HG03565 (cell line): ENCODE measurements around the gene NDEL1.
"Not testable (repeated sequence)": the region's sequence is repeated elsewhere in the genome, so short reads cannot be mapped to it uniquely, and the experiment has no call there.

Experiments
- ATAC-seq: cut with Tn5 transposase; IDR thresholded peaks from one replicate; pipeline ENCODE4 v1.9.1; 2021; ENCODE audit warnings: mild to moderate bottlenecking, moderate library complexity; ENCODE audit not compliant: unreplicated experiment

The NDEL1 gene, protein sequence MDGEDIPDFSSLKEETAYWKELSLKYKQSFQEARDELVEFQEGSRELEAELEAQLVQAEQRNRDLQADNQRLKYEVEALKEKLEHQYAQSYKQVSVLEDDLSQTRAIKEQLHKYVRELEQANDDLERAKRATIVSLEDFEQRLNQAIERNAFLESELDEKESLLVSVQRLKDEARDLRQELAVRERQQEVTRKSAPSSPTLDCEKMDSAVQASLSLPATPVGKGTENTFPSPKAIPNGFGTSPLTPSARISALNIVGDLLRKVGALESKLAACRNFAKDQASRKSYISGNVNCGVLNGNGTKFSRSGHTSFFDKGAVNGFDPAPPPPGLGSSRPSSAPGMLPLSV

DNA sequence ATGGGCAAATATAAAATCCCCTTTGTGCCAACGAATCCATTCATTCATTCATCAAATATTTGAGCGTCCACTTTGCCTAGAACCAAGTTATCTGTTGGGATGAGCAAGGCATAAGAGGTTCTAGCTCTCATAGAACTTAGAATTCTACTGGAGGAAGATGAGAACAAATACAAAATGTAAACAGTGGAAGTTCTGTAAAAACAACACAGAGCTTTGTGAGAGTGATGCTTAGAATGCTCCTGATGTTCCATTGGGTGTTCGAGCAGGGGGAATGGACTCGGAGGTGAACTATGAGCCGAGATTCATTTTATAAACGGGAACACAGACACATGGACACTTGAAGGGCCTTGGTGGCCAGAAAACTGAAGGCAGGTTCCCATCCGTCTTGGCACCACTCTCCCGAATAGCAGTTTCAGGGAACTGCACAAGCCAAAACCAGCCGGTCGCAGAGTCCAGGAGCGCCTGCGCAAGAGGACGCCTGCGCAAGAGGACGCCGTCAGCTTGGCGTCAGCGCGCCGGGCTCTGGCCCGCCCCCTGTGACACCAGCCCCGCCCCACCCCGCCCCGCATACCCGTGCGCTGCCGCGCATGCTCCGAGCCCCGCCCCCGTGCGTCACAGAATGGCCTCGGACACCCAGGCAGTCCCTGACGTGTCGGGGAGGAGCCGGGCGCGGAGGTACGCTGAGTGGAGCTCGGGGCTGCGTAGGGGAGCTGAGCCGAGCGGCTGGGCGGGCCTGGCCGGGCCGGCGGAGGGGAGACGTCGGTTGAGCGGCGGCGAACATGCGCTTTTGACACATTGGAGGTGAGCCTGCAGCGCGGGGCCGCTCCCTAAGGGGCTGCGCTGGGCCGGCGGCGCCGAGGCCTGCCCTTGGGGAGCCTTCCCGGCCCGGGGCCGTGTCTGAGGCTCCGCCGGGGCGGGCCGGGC is at the start of gene NDEL1:
Gene NDEL1 (plus strand): TSS at position 640 of the 924 bp plus-strand sequence. CDS start 8,388 bp downstream, outside the sequence.
- peak; percentile 93 for ATAC-seq

DNA sequence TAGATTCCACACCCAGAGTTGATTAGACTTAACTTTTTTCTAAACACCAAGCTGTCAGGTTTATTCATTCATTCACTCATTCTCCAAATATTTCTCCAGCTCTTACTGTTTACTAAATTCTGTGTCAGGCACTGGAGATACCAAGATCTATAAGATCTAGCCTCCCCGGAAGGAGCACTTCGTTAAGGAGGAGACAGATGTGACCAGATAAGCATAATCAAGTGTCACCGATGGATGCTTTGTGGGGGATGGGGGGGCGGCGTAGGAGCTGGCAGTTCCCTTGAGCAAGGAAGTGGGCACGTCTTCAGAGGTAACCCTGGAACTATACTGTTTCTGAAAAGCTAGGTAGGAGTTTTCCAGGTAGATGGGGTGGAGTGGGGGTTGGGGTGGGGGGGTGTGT is 48.8 kb upstream of the NDEL1 start:
- no peak for ATAC-seq

DNA sequence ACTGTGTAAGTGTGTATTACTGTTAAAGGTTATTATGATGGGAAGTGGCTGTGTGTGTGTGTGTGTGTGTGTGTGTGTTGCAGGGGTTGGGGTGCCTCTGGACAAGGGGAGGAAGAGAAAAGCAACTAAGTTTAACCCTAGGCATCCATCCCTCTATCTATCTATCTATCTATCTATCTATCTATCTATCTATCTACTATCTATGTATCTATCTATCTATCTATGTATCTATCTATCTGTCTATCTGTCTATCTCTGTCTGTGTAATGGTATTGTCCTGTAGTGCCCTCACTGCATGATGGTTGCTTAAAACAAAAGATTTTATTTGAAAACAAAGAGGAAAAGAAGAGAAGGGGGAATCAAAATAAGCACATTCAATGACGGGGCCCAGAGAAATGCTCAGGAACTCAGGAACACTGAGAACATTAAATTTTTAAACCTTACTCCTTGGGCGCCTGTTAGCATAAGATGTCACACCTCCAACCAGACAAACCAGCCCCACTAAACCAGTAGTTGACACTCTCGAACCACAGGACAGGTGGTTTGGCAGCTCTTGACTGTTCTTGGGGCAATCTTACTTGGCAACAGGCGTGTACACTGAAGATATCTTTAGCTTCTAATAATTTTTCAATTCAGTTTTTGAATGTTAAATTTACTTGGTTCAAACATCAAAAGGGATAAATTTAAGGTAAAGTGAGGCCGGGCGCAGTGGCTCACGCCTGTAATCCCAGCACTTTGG is 47.6 kb upstream of the NDEL1 start:
- ATAC-seq: no peak

DNA sequence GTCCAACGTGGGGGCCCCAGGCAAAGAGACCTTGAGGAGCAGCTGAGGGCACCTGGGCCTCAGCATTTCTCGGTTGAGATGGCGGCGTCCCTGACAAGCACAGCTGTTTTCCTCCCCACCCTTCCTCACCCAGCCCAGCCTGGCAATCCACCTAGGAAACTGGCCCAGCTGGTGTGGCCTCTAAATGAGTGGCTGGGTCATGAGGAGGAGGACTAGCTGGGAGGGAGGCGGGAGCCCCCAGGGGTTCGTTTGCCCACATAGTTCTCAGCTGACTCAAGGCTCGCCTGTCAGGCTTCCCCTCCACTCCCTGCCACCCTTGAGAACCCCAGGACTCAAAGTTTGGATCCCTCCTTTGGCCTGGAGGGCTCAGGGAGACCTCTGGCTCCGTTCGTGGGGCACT is 44.0 kb upstream of the NDEL1 start:
- ATAC-seq: no peak

DNA sequence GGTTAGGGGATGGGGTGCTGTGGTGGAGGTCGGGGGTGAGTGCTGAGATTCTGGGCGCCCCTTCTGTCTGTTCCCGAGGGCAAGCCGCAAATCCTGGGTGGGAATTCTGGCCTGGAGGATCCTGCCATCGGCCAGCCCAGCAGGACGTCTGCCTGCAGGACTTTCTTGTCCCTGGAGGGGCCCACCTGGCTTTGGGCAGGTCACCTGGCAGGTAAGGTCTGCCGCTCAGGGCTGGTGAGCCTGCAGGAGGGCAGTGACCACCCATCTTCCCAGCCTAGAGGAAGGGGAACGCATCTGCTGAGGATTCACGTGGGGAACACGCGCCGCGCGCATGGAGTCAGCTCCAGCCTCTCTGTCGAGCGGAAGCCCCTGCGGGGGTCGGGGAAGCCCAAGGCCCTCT is 43.4 kb upstream of the NDEL1 start:
- no peak for ATAC-seq

DNA sequence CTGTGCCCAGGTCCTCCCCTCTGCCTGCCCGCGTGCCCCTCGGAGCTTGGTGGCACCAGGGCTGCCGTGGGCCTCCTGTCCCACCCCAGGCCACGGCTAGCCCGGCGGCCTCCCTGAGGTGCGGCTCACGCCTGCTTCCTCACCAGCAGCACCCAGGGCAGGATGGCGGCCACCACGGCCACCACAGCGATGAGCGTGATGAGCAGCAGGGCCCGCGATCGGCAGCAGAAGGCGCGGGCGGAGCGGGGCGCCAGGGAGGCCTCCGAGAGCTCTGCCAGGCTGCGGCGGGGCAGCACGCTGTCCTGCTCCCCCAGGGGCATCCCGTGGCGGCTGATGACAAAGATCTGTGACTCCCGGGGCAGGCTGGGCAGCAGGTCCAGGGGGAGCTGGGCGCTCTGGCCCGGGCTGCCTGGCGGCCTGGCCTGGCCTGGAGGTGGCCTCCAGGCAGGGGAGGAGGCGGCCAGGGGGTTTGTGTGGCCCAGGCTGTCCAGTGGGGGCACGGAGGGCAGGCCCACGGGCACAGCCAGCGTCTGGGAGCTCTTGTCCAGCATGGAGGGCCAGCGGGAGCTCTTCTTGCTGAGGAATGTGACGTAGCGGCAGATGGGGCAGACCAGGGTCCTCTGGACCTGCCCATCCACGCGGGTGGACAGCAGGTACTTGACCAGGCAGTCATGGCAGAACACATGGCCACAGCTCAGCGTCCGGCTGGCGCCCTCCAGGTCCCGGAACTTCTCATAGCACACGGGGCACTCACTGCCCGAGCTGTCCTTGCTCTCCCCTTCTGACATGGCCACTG is 42.8 kb upstream of the NDEL1 start:
- no peak for ATAC-seq

DNA sequence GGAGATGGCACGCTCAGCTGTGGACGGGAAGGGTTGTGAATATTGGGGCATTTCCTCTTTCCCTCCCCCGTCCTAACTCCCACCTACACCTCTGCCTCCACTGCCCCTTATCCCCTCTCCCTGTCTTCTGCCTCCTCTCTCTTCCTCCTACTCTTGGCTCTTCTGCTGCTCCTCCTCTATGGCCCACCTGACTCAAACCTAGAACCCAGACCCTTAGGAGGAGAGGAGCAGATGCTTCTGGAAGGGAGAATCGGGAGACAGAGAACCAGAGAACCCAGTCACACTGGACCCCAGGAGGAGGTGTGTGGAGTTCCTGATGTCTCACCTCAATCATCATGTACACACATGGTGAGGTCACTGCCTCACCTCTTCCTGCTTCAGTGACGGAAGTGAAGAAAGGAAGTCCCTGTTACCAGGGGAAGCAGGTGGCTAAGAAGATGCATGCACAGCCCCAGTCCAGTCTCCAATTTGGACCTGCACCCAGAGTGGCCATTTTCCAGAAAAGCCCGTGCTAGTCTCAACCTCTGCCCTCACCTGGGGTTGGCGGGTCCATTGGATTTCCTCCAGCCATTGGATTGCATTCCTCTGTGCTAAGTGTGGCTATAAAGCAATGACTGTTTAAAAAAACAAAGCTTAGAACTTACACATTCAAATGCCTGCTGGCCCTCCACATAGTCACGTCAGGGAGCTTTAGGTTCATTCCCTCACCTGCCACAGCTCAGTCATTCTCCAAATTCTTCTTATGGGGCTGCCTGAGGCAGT is 42.0 kb upstream of the NDEL1 start:
- no peak for ATAC-seq

DNA sequence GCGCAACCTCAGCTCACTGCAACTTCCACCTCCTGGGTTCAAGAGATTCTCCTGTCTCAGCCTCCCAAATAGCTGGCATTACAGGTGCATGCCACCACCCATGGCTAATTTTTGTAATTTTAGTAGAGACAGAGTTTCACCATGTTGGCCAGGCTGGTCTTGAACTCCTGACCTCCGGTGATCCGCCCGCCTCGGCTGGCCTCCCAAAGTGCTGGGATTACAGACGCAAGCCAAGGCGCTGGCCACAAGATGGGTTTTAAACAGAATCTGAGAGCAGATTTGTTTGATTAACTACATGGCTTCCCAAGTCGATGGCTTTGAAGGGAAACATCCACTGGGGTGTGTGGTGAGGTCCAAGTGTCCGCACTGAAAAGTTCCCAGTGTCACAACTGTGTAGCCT is 41.2 kb upstream of the NDEL1 start:
- ATAC-seq: not testable (repeated sequence)

DNA sequence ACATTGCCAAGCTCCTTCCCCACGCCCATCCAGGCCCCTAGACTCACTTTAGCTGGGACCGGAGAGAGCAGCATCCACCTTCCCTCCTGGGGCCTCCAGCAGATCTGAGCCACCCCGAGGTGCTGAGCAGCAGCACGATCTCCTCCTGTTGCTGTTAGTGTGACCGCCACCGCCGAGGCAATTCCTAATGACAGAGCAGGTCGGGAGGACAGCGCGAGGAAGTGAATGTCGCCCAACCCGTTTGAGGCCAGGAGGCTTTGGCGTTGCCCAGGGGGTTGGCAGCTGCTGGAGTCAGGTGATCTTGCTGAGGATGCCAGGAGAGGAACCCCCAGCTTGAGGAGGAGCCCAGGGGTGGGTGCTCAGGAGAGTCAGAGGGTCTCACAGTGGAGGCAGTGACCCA is 38.0 kb upstream of the NDEL1 start, which contains the start of gene RNF222:
Gene RNF222 (minus strand): TSS at position 192 of the 400 bp plus-strand sequence. CDS start 4,366 bp downstream, outside the sequence.
- no peak for ATAC-seq

DNA sequence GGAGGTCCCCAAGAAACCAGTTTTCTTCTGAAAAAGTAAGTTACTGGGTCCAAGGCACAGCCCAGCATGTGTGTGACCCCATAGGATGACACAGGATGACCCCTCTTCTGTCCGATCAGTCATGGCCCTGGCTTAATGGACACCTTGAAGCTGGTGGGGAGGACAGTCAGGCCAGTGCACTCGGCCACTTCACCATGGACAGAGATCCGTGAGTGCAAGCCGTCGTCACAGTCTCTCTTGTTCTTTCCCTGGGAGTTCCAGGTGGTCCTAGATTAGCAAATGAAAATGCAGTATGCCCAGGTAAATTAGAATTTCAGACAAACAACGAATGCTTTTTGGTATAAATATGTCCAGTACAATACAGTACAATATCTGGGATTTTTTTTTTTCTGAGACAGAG is 36.7 kb upstream of the NDEL1 start:
- no peak for ATAC-seq

DNA sequence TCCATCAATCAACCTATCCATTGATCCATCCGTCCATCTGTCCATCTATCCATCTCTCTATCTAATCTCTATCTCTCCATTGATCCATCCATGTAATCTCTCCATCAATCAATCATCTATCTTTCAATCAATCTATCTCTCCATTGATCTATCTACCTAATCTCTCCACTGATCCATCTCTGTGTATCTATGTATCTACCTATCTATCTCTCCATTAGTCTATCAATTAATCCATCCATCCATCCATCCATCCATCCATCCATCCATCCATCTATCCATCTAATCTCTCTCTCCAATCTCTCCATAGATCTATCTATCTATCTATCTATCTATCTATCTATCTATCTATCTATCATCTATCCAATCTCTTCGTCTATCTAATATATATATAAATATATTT is 34.6 kb upstream of the NDEL1 start:
- no peak for ATAC-seq

DNA sequence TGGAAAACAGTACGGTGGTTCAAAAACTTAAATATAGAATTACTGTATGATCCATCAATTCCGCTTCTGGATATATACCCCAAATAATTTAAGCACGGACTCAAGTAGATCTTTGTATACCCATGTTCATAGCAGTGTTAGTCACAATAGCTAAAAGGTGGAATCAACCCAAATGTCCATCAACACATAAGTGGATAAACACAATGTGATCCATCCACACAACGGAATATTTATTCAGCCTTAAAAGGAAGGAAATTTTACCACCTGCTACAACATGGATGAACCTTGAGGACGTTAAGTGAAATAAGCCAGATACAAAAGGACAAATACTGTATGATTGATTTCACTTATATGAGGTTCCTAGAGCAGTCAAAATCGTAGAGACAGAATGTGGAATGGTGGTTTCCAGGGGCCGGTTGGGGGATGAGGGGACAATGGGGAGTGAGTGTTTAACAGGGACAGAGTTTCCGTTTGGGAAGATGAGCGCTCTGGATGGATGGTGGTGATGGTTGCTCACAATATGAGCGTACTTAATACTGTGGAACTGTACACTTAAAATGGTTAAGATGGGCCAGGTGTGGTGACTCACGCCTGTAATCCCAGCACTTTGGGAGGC is 32.7 kb upstream of the NDEL1 start:
- no peak for ATAC-seq

DNA sequence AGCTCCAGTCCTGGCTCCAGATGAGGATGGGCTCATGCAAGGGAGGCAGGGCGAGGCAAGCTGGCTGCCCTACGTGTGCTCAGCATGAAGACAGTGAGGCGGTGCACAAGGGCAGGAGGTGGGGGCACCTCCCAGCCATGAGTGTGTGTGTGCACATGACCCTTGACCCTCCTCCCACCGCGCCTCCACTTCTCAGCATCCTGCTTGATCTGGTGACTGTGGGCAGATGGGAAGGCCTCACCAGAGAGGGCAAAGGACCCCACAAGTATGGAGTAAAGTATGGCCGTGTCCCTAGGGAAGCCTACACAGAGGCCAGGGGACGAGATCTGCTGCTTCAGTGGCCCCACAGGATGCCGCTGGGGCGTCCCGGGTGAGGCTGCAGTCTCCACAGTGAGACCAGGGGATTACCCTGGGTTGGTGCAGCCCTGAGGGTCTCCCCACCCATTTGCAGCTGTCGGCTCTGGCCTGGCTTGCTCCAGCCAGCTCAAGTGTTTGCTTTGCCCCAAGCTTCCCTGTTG is 30.1 kb upstream of the NDEL1 start:
- ATAC-seq: no peak

DNA sequence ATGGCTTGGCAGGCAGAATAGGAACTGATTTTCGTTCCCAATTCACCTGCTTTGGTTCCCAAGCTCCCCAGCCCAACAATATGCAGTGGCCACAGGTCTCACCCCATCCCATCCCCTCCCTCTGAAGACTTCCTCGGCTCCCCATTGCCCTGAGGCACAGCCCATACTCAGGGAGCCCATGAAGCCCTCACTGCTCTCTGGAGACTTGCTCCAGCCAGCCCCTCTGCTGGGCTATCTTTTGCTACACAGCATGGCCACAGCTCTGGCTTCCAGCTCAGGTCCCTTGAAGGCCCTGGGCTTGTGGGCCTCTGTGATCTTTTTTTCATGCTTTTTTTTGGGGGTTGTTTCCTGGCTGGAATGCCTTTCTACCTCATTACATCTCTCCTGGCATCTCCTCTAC is 29.5 kb upstream of the NDEL1 start:
- ATAC-seq: no peak

DNA sequence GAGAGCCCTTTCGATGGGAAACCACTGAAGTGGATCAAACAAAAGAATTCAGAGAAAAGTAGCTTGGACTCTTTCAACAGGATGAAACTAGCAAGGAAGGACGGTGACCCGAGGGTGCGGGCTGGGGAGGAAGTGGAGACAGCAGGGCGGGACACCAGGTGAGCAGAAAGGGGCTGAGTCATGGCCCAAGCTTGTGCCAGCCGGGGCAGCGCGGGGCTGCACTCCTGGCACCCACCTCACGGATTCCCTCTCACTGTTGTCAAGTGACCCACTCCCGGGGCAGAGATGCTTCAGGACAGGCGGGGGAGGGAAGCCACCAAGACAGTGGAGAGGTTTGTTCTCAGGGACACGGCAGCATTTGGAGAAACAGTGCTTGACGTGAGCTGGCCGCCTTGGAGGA is 27.3 kb upstream of the NDEL1 start:
- ATAC-seq: no peak

DNA sequence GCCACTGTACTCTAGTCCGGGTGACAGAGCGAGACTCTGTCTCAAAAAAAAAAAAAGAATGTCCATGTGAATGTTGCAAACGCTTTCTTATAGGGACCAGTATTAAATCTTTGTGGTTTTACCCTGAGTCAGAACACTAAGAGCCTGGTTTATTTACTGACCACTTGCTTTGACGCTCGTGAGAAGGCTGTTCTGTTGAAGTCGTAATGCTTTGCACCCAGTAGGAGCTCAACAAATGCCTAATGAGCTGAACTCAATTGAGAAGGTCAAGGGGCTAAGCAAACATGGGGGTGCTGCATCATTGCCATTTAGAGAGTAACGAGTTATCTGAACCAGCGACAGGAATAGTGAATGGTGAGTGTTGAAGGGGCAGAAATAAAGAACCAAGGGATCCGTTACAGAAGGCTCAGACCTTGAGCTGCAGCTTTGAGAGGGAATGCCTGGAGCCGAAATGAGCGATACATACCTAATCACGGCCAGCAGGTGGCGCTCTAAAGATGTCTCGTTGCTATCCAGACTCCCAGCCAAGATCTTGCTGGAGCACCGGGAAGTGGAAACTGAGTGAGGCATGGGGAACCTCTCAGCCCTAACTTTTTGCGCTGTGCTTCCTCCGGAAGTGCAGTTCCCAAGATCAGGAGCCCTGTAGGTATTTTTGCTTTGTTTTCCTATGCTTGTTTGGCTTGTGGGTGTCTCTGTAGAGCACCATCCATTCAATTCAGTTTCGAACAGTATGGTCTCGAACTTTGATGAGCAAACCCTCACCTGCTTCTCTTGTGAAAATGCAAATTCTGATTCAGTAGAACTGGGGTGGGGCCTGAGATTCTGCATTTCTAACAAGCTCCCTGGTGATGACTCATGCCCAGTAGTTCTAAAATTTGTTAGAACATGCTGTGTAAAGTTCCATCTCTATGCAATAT is 25.5 kb upstream of the NDEL1 start:
- ATAC-seq: no peak

DNA sequence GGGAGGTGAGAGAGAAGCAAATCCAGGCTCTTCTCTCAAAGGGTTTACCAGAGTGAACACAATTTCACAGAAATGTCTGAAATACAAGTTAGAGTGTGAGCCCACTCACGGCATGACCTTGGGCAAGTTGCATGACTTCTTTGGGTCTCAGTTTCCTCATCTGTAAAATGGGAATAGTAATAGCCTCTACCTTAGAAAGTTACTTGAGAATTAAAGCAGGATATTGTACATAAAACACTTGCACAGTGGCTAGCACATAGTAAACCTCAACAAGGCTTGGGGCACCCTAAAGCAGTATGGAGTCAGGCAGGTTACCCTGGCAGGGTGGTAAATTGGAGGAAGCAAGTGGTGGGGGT is 24.8 kb upstream of the NDEL1 start:
- ATAC-seq: no peak

DNA sequence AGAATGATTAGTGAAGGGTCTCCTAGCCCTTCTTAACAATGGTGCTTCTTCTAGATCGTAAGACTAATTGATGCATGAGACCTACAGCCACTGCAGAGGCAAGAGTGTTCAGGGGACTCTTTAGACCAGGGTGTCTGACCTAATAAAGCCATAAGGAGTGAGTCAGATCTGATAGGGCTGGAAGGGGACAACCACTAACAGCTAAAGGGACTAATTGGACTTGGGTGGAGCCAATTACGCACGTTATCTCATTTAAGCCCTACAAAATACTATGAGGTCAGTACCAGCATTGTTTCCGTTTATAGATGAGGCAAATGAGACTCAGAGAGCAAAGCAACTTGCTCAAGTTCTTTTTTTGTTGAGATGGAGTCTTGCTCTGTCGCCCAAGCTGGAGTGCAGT is 23.6 kb upstream of the NDEL1 start:
- ATAC-seq: no peak
